Fibroblast of pulmonary artery (primary cell): Measurements from ENCODE around the gene FEZ2.
A peak's percentile ranks its signal among the peaks of the same experiment; 100 is the strongest.

ENCODE experiments used
- DNase-seq: peaks from one replicate; pipeline ENCODE4 v3.0.0-alpha.2; 2010; ENCODE audit warnings: low read depth
- H3K4me3 ChIP-seq: replicated peaks from 2 replicates; pipeline ENCODE4 v1.5.1; 2011; ENCODE audit warnings: low read depth, mild to moderate bottlenecking, control low read depth, low read length, moderate library complexity
- TF ChIP-seq, protein P1 (sequence below): IDR thresholded peaks from 2 replicates; pipeline ENCODE4 v1.5.1; 2011; ENCODE audit warnings: mild to moderate bottlenecking, control low read depth, low read length, inconsistent platforms; ENCODE audit errors: missing control alignments

The FEZ2 gene

GRCh38 chr2:36547906-36548305 lies 50.1 kb downstream of the FEZ2 start:
- TF ChIP-seq, protein P1, sequence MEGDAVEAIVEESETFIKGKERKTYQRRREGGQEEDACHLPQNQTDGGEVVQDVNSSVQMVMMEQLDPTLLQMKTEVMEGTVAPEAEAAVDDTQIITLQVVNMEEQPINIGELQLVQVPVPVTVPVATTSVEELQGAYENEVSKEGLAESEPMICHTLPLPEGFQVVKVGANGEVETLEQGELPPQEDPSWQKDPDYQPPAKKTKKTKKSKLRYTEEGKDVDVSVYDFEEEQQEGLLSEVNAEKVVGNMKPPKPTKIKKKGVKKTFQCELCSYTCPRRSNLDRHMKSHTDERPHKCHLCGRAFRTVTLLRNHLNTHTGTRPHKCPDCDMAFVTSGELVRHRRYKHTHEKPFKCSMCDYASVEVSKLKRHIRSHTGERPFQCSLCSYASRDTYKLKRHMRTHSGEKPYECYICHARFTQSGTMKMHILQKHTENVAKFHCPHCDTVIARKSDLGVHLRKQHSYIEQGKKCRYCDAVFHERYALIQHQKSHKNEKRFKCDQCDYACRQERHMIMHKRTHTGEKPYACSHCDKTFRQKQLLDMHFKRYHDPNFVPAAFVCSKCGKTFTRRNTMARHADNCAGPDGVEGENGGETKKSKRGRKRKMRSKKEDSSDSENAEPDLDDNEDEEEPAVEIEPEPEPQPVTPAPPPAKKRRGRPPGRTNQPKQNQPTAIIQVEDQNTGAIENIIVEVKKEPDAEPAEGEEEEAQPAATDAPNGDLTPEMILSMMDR = no peak
- no peak overlapping the region for H3K4me3 ChIP-seq
- no peak for DNase-seq

GRCh38 chr2:36545871-36546416 lies 52.0 kb downstream of the FEZ2 start:
- no peak overlapping the region for H3K4me3 ChIP-seq
- no peak for DNase-seq
- TF ChIP-seq, protein P1 = no peak

- no peak for DNase-seq
- no peak overlapping the region for H3K4me3 ChIP-seq
- TF ChIP-seq, protein P1 = peak; percentile 43
Observed at GRCh38 chr2:36544638-36545338, 53.2 kb downstream of the FEZ2 start.

DNA sequence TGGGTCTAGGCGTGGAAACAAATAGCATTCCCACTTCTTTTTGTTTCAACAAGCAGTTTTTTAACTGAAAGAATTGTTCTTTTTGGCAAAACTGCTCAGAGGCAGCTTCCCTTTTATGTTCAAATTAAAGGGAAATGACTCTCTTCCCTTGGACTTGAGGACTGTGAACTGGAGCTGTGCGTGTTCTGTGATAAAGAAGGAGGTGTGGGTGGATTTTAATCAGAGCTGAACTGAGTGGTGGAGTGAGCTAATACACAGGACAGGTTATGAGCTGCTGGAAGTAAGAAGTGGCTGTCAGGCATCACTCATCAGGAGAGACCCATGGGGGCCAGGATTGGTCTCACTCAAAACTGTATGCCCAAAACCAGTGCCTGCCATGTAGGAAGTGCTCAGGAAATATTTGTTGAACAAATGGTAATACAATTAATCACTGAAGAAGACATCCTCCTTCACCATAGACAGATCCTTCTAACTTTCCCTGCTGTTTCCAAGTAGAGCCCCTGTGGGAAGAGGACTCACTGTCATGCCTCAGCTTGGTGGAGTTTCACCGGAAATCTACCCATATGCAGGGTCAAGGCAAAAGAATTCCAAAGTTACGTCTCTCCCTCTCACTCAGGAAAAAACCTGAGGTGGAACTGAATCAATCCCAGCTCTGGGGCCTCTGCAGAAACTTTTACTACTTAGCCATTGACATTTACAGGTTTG lies 55.9 kb downstream of the FEZ2 start:
- TF ChIP-seq, protein P1 = no peak
- no peak overlapping the region for H3K4me3 ChIP-seq

DNA sequence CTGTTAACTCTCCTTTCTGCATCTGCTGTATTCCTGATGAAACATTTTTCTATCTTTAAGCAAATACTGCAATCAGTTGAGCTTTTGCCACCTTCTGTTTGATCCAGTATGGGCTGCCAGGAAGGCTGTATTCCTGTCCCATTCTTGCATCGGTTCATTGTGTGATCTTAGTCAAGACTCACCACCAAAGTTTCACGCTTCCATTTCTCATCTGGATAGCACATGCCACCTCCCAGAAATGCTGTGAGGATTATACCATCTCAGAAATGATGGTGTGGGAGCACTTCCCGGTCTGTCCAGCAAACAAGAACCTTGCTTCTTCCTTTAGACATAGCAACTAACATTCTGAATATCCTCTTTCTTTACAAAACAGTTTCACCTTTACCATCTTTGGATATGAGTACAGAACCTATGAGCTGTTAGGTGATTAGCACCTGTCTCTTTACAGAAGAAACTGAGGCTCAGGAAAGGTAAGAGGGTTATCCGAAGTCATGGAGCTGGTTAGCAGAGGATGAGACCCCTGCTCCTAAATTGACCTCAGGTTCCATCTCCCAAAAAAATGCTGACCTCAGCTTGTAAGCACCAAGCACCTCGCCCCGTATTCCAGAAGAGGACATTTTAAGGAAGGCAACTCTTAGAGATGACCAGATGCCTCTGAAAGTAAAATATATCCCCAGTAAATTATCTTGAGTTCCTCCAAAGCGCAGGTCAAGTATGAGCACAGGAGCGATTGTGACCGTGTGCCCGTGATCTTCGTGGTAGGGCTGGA lies 56.8 kb downstream of the FEZ2 start:
- no peak for DNase-seq
- H3K4me3 ChIP-seq = no peak overlapping the region
- TF ChIP-seq, protein P1 = no peak

More for the DNA sequence above, 55.9 kb downstream of the FEZ2 start:
- no peak for DNase-seq

DNA sequence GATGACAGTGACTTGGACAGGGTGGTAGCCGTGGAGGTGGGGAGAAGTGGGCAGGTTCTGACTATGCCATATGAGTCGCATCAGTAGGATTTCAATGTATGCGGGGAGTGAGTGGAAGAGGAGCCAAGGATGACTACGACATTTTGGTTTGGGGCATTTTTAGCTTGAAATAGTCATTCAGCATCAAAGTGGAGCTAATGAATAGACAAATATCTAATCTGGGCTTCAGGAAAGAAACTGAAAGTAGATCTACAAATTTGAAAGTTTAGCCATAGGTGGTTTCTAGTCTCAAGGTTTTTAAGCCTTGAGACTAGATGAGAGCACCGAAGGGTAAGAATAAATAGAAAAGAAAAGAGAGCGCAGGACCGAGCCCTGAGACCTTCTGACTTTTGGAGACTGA lies 58.3 kb downstream of the FEZ2 start:
- no peak overlapping the region for H3K4me3 ChIP-seq
- peak; percentile 24 for DNase-seq
- TF ChIP-seq, protein P1 = no peak
